C4-2B (cell line): Measurements from ENCODE around the gene VEPH1.

ENCODE experiments used
- H3K27ac ChIP-seq: fragments of 450-650 bp; 2 replicates; pipeline ENCODE4 v1.5.1; 2017
- CTCF ChIP-seq: fragments of 450-650 bp; conservative IDR thresholded peaks from 2 replicates; pipeline ENCODE4 v1.5.1; 2017; ENCODE audit warnings: mild to moderate bottlenecking
- ZFX ChIP-seq: fragments of 450-650 bp; IDR thresholded peaks from 2 replicates; pipeline ENCODE4 v1.6.1; 2017

The VEPH1 gene

DNA sequence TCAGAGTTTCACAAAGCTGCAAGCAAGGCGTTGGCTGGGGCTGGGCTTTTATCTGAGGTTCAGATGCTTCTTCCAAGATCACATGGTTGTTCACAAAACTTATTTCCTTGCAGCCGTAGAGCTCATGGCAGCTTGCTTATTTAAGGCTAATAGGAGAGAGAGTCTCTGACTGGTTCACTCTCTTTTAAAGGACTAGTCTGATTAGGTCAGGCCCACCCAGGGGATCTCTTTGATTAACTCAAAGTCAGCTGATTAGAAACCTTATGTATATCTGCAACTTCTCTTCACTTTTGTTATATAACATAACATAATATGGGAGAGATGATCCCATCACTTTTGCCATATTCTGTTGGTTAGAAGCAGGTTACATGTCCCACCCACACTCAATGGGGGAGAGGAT is 243.4 kb downstream of the VEPH1 start:
- H3K27ac ChIP-seq, result no peak overlapping the region
- TF ChIP-seq CTCF, result no peak
- no peak for TF ChIP-seq ZFX

DNA sequence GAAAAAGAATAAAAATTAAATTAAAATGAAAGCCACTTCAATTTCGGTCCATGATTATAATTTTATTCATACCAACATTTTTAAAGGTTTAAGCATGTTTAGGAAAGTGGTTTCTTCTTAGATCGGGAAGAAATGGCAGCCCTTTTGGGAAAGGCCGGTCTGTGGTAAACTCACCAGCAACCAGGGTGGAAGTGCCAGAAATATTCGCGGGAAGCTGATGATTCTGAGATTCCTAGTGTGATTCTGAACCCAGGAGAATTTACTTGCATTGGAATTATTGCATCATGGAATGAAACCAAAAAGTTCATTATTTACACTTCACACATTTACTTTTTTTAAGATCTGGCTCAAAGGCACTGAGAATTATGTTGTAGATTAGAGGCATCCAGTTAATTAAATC is 246.1 kb downstream of the VEPH1 start:
- no peak overlapping the region for H3K27ac ChIP-seq
- TF ChIP-seq ZFX (no peak), CTCF (no peak)

DNA sequence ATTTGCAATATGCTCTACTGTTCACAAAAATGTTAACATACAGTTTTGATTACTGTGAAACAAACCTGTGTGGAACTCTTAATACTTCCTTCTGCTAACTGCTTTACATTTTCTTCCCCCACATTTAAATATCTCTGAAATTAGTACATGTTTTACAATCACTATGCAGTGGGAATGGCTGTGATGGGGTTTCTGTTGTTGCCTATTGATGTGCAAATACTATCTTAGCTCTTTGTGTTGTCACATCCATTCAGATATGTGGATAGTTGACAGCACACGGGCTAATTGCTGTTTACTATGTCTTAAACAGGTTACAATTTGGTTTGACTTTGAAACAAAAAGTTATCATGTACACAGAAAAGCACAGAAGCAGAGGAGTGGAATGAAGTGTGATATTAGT is 247.4 kb downstream of the VEPH1 start:
- H3K27ac ChIP-seq, result no peak overlapping the region
- no peak for TF ChIP-seq ZFX
- no peak for TF ChIP-seq CTCF

DNA sequence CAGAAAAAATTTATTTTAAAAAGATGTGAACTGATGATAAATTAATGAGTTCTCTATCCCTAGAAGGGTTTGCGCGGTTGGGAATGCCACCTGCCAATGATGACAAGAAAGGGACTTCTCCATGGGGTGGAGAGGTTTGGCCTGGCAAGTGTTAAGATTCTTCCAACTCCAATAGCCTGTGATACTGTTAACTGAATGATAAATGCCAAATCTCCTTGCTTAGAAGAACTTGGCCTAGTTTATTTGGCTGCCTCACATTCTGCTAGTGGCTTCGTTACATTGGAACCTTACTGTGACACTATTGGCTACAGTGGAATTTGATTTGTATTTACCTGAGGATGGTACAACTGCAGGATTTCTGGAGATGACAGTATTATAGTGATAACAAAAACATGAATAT is 251.5 kb downstream of the VEPH1 start:
- H3K27ac ChIP-seq, result no peak overlapping the region
- TF ChIP-seq CTCF, result no peak
- TF ChIP-seq ZFX, result no peak

DNA sequence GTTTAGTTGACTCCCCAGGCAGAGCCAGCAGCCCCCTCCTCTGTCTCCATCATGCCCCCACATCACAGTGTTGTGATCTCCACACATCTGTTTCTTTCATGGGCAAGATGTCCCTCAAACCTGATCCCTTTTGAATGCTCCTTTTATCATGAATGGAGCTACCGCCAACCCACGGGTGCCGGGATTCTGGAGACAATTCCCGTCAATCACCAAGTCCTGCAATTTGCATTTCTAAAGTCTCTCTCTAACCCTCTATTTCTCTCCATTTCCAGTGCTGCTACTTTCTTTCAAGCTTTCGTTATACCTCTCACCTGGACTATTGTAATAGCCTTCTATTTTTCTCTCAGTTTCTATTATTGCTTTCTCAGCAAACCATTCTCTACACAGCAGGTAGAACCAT is 253.6 kb downstream of the VEPH1 start:
- no peak for TF ChIP-seq CTCF
- TF ChIP-seq ZFX, result no peak
- H3K27ac ChIP-seq, result no peak overlapping the region

- no peak overlapping the region for H3K27ac ChIP-seq
- TF ChIP-seq ZFX, result no peak
- TF ChIP-seq CTCF, result no peak
Observed at GRCh38 chr3:157248590-157249422, 254.4 kb downstream of the VEPH1 start.

DNA sequence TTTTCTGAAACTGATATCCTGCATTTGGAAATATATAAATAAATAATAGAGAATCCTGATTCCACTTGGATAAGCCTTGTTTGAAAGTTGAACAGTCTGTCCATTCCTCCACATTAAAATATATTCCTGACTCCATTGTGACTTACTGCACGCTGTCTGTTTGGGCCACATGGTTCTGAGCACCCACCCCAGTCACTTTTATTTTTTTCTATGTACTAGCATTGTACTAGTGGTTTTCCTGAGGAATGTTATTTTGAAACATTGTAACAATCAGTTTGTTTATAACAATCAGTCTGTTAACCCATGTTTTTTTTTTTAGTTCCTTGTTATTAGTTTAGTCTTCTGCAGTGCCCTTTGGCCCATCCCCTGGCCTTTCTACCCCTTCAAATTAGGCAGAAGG is 255.8 kb downstream of the VEPH1 start:
- TF ChIP-seq ZFX (no peak), CTCF (no peak)
- no peak overlapping the region for H3K27ac ChIP-seq
